GM23338 (cell line): Measurements from ENCODE around the gene MT1A.

Experiments used
- TF ChIP-seq, protein P1 (sequence below), 2 experiments: fragments of 200-600 bp in 1 of 2; sonication (generic) in 1 of 2; conservative IDR thresholded peaks; 2 replicates each; pipeline versions ENCODE4 v1.5.1 to v1.6.1; 2016 to 2017; ENCODE audit warnings: antibody characterized with exemption in 2 of 2, low read depth in 2 of 2, mild to moderate bottlenecking in 2 of 2, moderate library complexity in 1 of 2
- TF ChIP-seq, protein P2 (sequence below): IDR thresholded peaks from one replicate; pipeline ENCODE4 v1.6.1; 2018; ENCODE audit warnings: antibody characterized with exemption; ENCODE audit not compliant: unreplicated experiment

DNA sequence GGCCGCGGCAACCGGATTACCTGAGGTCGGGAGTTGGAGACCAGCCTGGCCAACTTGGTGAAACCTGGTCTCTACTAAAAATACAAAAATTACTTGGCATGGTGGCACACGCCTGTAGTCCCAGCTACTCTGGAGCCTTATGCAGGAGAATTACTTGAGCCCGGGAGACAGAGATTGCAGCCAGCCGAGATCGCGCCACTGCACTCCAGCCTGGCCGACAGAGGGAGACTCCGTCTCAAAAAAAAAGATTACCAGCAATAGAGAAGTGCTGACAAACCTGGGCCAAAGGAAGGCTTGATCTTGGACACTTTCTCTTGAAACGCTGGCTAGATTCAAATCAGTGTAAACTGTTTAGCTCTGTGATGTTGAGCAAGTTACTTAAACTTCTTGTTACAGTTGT lies 35.5 kb downstream of the MT1A start:
- TF ChIP-seq, protein P1, sequence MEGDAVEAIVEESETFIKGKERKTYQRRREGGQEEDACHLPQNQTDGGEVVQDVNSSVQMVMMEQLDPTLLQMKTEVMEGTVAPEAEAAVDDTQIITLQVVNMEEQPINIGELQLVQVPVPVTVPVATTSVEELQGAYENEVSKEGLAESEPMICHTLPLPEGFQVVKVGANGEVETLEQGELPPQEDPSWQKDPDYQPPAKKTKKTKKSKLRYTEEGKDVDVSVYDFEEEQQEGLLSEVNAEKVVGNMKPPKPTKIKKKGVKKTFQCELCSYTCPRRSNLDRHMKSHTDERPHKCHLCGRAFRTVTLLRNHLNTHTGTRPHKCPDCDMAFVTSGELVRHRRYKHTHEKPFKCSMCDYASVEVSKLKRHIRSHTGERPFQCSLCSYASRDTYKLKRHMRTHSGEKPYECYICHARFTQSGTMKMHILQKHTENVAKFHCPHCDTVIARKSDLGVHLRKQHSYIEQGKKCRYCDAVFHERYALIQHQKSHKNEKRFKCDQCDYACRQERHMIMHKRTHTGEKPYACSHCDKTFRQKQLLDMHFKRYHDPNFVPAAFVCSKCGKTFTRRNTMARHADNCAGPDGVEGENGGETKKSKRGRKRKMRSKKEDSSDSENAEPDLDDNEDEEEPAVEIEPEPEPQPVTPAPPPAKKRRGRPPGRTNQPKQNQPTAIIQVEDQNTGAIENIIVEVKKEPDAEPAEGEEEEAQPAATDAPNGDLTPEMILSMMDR (conservative IDR thresholded peaks at IDR 0.05; ENCODE audit: low read depth in 2 of 2): peak; percentile 71 to 75
- TF ChIP-seq, protein P2, sequence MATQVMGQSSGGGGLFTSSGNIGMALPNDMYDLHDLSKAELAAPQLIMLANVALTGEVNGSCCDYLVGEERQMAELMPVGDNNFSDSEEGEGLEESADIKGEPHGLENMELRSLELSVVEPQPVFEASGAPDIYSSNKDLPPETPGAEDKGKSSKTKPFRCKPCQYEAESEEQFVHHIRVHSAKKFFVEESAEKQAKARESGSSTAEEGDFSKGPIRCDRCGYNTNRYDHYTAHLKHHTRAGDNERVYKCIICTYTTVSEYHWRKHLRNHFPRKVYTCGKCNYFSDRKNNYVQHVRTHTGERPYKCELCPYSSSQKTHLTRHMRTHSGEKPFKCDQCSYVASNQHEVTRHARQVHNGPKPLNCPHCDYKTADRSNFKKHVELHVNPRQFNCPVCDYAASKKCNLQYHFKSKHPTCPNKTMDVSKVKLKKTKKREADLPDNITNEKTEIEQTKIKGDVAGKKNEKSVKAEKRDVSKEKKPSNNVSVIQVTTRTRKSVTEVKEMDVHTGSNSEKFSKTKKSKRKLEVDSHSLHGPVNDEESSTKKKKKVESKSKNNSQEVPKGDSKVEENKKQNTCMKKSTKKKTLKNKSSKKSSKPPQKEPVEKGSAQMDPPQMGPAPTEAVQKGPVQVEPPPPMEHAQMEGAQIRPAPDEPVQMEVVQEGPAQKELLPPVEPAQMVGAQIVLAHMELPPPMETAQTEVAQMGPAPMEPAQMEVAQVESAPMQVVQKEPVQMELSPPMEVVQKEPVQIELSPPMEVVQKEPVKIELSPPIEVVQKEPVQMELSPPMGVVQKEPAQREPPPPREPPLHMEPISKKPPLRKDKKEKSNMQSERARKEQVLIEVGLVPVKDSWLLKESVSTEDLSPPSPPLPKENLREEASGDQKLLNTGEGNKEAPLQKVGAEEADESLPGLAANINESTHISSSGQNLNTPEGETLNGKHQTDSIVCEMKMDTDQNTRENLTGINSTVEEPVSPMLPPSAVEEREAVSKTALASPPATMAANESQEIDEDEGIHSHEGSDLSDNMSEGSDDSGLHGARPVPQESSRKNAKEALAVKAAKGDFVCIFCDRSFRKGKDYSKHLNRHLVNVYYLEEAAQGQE: no peak
